OCI-M2 (cell line): ENCODE measurements around the gene SMARCA4.
A peak's percentile ranks its signal among the peaks of the same experiment; 100 is the strongest.
"Not testable (repeated sequence)": the region's sequence is repeated elsewhere in the genome, so short reads cannot be mapped to it uniquely, and the experiment has no call there.

ENCODE experiments used
- DNase-seq: peaks from one replicate; lab custom pipeline; 2025; ENCODE audit not compliant: unreplicated experiment; lab: John Stamatoyannopoulos, UW

Gene SMARCA4

DNA sequence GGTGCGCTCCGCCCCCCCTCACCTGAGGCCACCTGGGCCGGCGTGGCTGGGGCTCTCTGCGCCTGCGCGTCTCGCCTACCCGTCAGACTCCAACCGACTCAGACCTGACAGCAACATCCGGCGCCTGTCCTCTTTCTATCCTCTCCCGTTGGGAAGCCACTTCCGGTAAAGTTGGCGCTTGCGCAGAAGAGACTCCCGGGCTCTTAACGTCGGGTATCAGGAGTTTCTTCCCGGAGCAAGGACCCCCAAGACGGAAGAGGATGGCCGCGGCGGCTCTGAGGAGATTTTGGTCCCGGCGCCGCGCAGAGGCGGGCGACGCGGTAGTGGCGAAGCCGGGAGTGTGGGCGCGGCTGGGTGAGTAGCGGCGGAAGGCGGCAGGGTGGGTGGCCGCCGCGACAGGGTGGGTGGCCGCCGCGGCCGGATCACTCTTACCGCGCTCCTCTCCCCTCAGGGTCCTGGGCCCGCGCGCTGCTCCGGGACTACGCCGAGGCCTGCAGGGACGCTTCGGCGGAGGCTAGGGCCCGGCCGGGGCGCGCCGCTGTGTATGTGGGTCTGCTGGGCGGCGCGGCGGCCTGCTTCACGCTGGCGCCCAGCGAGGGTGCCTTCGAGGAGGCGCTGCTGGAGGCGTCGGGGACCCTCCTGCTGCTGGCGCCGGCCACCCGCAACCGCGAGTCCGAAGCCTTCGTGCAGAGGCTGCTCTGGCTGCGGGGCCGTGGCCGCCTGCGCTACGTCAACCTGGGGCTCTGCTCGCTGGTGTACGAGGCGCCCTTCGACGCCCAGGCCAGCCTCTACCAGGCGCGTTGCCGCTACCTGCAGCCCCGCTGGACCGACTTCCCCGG, 32.0 kb upstream of the SMARCA4 start, which contains the start of the genes TIMM29 and YIPF2:
Gene TIMM29, plus strand, starts transcription at position 249 of the 839 bp plus-strand sequence. Its CDS starts 12 bp downstream, at position 261.
Gene YIPF2, minus strand, starts transcription at position 77 of the 839 bp plus-strand sequence. CDS start 229 bp downstream, outside the sequence.
- peak; percentile 100 for DNase-seq

DNA sequence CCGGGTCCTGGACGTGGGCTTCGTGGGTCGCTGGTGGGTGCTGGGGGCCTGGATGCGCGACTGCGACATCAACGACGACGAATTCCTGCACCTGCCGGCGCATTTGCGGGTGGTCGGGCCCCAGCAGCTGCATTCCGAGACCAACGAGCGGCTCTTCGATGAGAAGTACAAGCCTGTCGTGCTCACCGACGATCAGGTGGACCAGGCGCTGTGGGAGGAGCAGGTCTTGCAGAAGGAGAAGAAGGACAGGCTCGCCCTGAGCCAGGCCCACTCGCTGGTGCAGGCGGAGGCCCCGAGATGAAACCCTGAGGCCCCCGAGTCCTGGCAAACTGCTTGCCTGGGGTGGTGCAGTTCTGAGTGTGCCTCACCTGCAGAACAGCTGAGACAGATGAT, 31.4 kb upstream of the SMARCA4 start:
- no peak for DNase-seq

DNA sequence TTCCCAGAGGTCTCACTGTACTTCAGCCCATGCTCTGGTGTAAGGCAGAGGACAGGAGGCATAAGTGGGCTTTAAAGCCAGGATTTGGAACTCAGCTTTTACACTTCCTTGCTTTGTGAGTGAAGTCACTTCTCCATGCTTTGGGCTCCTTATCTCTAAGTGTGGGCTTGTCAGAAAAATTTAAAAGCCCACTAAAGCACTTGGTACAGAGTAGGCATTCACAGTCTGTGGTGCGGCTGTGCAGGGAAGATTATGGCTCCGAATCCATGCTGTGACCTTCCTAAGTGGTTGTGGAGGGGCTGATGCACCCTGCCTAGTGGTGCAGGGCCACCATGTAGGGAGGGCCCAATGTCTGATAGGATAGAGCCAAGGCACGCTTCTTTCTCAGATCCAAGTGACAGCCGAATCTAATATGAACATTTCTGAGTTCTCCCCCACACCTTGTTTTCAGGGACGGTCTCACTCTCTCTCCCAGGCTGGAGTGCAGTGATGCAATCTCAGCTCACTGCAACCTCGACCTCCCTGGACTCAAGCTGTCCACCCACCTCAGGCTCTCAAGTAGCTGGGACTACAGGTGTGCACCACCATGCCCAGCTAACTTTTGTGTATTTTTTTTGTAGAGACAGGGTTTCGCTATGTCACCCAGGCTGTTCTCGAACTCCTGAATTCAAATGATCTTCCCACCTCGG, 25.3 kb upstream of the SMARCA4 start:
- DNase-seq: peak; percentile 100

DNA sequence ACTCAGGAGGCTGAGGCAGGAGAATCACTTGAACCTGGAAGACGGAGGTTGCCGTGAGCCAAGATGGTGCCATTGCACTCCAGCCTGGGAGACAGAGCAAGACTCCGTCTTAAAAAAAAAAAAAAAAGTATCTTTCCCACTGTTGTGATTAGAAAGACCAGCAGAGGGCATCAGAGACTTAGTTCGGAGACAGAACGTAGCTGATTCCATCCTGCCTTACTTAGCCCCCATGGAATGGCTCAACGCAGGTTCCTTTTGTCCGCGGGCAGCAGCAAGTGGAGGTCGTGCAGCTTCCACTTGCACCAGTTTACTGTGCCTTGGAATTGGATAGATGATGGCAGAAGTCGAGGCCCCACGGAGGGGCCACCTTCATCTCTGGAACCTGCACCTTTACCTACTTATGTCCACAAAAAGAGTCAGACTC, 24.2 kb upstream of the SMARCA4 start:
- DNase-seq: peak; percentile 97

DNA sequence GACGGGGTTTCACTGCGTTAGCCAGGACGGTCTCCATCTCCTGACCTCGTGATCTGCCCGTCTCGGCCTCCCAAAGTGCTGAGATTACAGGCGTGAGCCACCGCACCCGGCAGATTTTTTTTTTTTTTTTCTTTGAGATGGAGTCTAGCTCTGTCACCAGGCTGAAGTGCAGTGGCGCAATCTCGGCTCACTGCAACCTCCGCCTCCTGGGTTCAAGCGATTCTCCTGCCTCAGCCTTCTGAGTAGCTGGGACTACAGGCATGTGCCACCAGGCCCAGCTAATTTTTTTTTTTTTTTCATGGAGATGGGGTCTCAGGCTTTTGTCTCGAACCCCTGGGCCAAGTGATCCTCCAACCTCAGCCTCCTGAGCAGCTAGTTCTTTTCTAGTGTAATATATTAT, 19.2 kb upstream of the SMARCA4 start:
- not testable (repeated sequence) for DNase-seq

DNA sequence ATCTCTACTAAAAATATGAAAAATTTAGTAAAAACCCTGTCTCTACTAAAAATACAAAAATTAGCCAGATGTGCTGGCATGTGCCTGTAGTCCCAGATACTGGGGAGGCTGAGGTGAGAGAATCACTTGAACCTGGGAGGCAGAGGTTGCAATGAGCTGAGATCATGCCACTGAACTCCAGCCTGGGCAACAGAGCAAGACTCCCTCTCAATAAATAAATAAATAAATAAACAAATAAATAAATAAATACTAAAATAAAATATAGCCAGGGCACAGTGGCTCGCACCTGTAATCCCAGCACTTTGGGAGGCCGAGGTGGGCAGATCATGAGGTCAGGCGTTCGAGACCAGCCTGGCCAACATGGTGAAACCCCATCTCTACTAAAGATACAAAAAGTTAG, 17.4 kb upstream of the SMARCA4 start:
- not testable (repeated sequence) for DNase-seq

DNA sequence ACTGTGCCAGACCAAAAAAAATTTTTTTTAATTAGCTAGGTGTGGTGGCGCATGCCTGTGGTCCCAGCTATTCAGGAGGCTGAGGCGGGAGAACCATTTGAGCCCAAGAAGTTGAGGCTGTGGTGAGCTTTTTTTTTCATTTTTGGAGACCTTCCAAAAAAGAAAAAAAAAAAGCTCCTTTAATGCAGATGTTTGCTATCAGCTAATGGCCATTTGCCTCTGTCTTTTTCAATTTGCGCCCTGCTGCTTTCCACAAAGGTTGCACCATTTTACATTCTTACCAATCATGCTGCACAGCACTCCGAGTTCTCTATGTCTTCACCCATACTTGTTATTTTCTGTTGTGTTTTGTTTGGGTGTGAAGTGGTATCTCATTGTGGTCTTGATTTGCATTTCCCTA, 15.6 kb upstream of the SMARCA4 start:
- no peak for DNase-seq

DNA sequence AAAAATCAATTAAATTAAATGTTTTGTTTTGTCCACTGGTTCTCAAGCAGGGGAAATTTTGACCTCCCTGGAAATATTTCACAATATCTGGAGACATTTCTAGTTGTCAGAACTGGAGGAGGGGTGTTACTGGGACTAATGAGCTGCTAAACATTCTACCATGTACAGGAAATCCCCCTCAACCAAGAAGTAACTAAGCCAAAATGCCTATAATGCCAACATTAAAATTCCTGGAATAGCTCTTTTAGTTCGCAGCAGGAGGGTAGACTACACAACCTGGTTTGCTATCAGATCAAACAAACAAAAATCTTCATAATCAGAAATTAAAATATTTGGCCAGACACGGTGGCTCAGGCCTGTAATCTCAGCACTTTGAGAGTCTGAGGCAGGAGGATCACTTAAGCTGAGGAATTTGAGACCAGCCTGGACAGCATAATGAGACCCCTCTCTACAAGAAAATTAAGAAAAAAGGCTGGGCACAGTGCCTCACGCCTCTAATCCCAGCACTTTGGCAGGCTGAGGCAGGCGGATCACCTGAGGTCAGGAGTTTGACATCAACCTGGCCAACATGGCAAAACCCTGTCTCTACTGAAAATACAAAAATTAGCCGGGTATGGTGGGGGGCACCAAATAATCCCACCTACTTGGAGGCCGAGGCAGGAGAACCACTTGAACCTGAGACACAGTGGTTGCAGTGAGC, 13.7 kb upstream of the SMARCA4 start:
- no peak for DNase-seq

DNA sequence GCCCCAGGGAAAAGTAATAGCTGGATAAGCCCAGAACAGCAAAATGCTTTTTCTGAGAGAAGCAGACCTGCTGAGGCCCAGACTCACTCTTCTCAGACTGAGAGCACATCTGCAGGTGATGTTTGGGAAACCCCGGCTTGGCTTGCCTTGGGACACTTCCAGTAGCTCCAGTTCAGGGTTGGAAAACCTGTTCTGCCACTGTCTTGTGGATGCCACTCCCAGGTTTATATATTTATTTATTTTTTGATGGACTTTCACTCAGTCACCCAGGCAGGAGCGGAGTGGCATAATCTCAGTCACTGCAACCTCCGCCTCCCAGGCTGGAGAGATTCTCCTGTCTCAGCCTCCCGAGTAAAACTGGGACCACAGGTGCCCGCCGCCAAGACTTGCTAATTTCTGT, 8.0 kb upstream of the SMARCA4 start:
- no peak for DNase-seq

DNA sequence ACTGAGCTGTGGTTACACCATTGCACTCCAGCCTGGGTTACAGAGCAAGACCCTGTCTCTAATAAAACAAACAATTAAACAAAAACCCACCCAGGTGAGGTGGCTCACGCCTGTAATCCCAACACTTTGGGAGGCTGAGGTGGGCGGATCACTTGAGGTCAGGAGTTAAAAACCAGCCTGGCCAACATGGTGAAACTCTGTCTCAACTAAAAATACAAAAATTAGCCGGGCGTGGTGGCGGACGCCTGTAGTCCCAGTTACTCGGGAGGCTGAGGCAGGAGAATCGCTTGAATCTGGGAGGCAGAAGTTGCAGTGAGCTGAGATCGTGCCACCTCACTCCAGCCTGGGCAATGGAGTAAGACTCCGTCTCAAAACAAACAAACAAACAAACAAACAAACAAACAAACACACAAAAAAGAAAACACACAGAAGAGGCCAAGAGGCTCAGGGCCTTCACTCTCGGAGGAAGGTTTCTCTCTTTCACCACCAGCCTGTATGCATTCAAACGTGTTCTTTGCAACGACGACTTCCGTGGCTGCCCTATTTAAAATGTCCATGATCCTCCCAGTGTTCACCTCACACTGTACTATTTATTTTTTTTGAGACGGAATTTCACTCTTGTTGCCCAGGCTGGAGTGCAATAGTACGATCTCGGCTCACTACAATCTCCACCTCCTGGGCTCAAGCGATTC, 1.4 kb upstream of the SMARCA4 start:
- not testable (repeated sequence) for DNase-seq

DNA sequence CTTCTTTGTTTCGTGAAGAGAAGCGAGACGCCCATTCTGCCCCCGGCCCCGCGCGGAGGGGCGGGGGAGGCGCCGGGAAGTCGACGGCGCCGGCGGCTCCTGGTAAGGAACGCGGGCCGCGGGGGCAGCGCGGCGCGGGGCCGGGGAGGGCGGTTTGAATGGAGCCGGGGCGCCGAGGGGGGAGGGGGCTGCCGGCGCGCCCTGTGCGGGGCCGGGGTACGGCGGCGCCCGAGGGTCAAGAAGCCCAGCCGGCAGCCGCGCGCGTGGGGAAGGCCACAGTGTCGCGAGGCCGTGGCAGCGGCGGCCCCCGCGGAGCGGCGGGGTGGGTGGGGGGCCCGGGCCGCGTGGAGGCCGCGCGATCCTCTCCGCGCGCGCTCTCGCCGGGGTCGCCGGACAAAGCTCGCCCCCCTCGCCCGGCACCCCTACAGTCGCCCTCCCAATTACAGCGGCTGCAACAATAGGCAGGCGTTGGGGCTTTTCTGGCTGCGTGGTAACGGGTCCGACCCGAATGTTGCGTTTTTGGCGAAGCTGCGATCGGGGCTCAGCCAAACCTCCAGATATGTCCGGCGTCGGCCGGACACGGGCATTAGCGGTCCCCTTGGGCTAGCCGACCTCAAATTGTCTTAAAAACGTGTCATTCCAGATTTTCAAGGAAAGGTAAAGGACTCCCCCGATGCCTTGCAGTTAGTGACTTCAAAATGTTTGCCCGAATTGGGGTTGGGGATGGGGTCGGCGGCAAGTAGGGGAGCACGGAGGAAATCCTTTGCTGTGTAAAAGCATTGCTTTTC, 437 bp downstream of the SMARCA4 start:
- peak; percentile 94 for DNase-seq

DNA sequence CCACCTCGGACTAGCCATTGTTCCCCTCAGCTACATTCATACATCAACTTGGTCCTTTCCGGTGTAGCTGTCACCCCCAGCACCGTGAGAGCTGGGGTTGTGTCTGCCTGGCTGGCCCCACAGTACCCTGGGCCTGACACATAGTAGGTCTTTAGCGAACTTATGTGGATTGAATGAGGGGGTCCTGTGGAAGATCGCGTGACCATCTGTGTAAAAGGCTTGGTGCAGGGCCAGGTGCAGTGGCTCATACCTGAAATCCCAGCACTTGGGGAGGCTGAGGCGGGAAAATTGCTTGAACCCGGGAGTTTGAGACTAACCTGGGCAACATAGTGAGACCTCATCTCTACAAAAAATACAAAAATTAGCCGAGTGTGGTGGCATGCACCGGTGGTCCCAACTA, 2.0 kb downstream of the SMARCA4 start:
- DNase-seq: no peak

DNA sequence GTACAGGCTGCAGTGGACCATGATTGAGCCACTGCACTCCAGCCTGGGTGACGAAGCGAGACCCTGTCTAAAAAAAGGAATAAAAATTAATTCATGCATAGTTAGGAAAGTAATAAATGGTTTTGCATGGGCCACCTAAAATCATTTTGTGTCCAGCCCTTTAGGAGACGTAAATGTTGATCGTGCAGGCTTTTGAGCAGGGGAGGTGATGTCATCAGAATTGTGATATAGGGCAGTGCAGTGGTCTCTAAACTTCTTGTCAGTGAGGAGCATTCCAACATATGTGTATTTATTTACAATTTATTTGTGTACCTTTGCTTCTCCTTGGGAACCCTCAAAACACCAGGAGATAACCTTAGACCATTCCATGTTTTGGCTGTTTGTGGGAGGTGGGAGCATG, 3.0 kb downstream of the SMARCA4 start:
- no peak for DNase-seq

DNA sequence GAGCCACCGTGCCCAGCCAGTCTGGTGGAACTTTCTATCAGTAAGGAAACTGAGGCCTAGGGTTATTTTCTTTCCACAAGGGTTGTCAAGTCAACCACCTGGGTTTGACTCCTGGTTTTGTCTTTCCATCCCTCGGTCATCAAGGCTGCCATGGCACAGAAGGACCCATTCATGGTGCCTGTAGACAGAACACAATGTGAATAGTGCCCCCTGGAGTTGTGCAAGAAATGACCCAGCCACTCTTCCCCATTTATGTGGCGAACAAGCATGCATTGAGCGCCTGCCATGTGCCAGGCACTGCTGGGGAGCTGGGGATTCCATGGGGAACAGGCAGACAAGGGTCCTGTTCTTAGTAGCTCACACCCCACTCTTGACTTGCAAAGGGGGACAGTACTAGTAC, 4.1 kb downstream of the SMARCA4 start:
- no peak for DNase-seq

DNA sequence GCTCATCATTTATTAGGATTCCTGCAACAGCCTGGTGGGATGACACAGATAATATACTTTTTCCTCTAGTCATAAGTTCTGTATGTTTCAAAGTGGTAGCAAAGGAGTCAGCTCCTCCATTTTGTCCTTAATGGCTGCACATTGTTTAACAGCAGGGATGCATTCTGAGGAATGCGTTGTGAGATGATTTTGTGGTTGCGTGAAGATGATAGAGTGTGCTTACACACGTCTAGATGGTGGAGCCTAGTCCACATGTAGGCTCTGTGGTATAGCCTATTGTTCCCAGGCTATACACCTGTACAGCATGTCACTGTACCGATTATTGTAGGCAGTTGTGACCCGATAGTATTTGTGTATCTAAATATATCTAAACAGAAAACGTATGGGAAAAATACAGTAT, 4.6 kb downstream of the SMARCA4 start:
- no peak for DNase-seq

DNA sequence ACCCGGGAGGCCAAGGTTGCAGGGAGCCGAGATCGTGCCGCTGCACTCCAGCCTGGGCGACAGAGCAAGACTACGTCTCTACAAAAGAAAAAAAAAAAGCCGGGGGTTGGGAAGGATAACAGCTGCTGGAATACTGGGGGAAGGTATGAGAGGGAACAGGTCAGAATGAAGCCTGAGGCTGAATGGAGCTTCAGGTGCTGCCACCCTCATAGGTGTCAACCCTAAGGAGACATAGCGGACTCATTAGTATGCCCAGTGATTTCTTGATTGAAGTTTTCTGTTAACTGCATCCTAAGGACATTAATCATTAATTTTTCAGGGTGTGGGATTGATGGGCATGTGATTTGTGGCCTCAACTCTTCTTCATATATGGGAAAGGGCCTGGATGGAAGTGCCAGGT, 6.0 kb downstream of the SMARCA4 start:
- DNase-seq: no peak

DNA sequence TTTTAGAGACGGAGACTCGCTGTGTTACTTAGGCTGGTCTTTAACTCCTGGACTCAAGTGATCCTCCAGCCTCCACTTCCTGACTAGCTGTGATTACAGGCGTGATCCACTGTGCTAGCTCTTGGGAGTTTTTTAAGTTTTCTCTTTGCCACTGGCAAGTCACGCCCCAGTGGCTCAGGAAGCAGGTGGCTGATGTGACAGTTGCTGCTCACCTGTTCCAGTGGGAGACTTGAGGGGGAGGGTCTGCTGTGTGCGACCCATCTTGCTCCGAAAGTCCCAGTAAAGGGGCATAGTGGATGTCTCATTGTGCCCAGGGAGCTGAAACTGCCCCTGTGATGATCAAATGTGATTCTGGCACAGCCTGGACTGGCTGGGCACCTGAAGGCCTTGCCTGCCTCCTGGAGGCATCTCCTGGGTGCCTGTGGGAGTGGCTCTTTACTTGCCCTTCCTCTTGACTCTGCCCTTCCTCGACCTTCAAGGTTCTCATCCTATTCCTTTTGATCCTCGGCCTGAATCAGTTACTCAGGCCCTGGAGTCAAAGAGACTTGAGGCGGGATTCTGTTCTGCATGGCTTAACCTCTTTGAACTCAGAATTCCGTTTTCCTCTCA, 7.8 kb downstream of the SMARCA4 start:
- DNase-seq: no peak

DNA sequence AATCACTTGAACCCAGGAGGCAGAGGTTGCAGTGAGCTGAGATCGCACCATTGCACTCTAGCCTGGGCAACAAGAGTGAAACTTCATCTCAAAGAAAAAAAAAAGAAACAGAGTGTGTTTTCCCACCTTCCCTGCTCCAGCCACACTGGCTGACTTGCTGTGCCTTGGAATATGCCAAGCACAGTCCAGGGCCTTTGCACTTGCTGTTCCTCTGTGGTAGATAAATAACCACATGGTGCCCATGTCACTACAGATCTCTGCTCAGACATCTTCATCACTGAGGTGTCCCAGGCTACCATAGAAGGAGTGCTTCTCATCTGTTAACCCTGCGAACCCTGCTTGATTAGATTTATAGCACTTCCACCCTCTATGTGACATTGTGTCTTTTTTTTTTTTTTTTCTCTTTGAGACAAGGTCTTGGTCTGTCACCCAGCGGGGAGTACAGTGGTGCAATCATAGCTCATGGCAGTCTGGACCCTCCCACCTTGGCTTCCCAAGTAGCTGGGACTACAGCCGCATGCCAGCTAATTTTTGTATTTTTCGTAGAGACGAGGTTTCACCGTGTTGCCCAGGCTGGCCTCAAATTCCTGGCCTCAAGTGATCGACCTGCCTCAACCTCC, 10.4 kb downstream of the SMARCA4 start:
- no peak for DNase-seq

DNA sequence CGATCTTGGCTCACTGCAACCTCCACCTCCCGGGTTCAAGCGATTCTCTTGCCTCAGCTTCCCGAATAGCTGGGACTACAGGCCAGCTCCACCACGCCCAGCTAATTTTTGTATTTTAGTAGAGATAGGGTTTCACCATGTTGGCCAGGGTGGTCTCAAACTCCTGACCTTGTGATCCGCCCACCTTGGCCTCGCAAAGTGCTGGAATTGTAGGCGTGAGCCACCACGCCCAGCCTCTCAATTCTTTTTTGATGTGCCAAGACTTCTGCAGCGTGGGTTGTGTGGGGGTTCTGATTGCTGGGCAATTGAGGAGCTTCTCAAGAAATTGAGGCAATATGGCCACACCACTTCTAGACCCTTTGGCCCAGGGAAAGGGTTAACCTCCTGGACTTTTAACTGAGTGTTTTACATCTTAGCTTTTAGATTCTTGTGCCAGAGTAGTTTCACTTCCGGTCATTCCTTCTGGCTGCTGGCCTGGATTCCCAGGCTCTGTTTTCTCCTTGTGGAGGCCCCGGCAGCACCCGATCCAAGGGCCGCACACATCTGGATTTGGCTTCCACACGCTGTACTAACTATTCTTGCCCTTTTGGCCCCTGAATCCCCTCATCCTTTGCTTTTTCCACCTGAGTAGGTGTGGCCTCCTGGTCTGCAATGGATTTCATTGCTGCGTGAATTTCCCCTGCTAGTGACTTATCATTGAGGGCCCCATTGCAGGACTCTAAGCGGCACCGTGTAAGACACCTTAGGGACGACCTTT, 14.7 kb downstream of the SMARCA4 start:
- no peak for DNase-seq
